Measurements from ENCODE around the gene ADH1C. TPM values are rescaled to one million over a fixed set of nuclear protein-coding genes. Genes with fewer than 3 reads are reported as not detected.

ADH1C gene
- total and polyA plus RNA-seq, 9 of the 15 experiments (the other 6 are each of a cell fraction or from before 2014, with no cell fraction given) = 0.40 TPM; not detected in 8

GRCh38 chr4:99336553-99336952, 16.0 kb downstream of the ADH1C start (continued):
- TF ChIP-seq CTCF (IDR thresholded peaks at IDR 0.05 in 2 of 3, conservative IDR thresholded peaks at IDR 0.05 in 1 of 3; ENCODE audit: insufficient read depth in 2 of 3, low read depth in 1 of 3, low read length in 3 of 3) (no peak), ARID1B (IDR thresholded peaks at IDR 0.05) (no peak), E2F6 (IDR thresholded peaks at IDR 0.05; ENCODE audit: borderline replicate concordance in 1 of 2, extremely low read depth in 1 of 2, insufficient read depth in 1 of 2, insufficient read length in 1 of 2, low read depth in 1 of 2, low read length in 1 of 2, poor library complexity in 1 of 2, severe bottlenecking in 1 of 2) (no peak)

- no TSS peak for BruUV-seq (replicated peaks)
- no peak overlapping the region for H3K4me3 ChIP-seq
- no peak overlapping the region for H2AFZ ChIP-seq (ENCODE audit: low read depth, low read length)
- H3K79me2 ChIP-seq (ENCODE audit: control insufficient read depth, insufficient read depth, low read length) = no peaks in the 10 kb centered on the region
- ATAC-seq (no peak), DNase-seq (ENCODE audit: extremely low read depth in 1 of 4, low spot score in 3 of 4) (no peak), FAIRE-seq (no peak)
- POLR2A ChIA-PET = no interaction called here
- H3K36me3 ChIP-seq (ENCODE audit: control insufficient read depth, insufficient read depth, low read length) = no peaks in the 10 kb centered on the region
- no peaks in the 10 kb centered on the region for H3K27me3 ChIP-seq (ENCODE audit: control insufficient read depth in 2 of 2, insufficient read depth in 2 of 2, low read length in 2 of 2)
- H3K9me1 ChIP-seq (ENCODE audit: control insufficient read depth, insufficient read depth, low read length) = no peaks in the 10 kb centered on the region
- 0% methylated on average over 1 of the region's 1 CpG for WGBS (ENCODE audit: insufficient coverage, low coverage, missing lambda C conversion rate)
- CTCF ChIA-PET (ENCODE audit: low intra/inter-chr PET ratio) = no interaction called here
- intact Hi-C loops (cut with micrococcal nuclease) (no loop called here), in situ Hi-C loops (cut with MboI) (no loop called here)
- H3K9ac ChIP-seq (ENCODE audit: insufficient read depth in 1 of 2, low read depth in 2 of 2, low read length in 2 of 2) = no peak overlapping the region
- no peaks in the 10 kb centered on the region for H4K20me1 ChIP-seq (replicated peaks; ENCODE audit: control insufficient read depth, insufficient read depth, low read length)
- no peaks in the 10 kb centered on the region for H3K9me3 ChIP-seq (replicated peaks; ENCODE audit: control insufficient read depth, insufficient read depth, low read depth, low read length)
- no peak for TF ChIP-seq GATAD2A (IDR thresholded peaks at IDR 0.05)
- no peak overlapping the region for H3K4me2 ChIP-seq (ENCODE audit: insufficient read depth, low read length)
- H3K27ac ChIP-seq (ENCODE audit: extremely low read depth, low read depth, low read length) = no peak overlapping the region
- H3K4me1 ChIP-seq (replicated peaks in 1 of 2; ENCODE audit: control insufficient read depth in 2 of 2, insufficient read depth in 2 of 2, low read length in 2 of 2) = no peaks in the 10 kb centered on the region
Measured at GRCh38 chr4:99334880-99335279, 17.7 kb downstream of the ADH1C start.
